ENCODE measurements around the gene VAV2. TPM values are rescaled to one million over a fixed set of nuclear protein-coding genes. Genes with fewer than 3 reads are reported as not detected.

VAV2 gene
- total and polyA plus RNA-seq, 4 donors = 13.0 to 28.2 (median 16.3) TPM

DNA sequence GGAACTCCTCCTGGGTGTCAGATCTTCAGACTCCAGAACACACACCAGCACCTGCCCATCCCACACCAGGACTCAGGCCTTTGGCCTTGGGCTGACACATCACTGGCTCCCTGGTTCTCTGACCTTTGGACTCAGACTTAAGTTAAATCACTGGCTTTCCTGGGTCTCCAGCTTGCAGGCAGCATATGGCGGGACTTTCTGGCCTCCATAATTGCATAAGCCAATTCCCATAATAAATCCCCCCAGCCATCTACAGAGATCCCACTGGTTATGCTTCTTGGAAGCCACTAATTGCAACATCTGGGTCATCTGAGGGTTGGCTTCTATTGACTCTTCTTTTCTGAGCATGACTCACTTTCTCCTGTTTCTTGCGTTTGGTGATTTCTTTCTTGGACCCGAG lies 173.7 kb downstream of the VAV2 start:
- Histone ChIP-seq H3K4me1 (ENCODE audit: control insufficient read depth in 5 of 5, insufficient read depth in 5 of 5, low read length in 5 of 5) (peaks cover 0 to 34% (median 19%) of the 10 kb centered on the region in 5 donors), H3K36me3 (ENCODE audit: control insufficient read depth in 4 of 4, insufficient read depth in 4 of 4, low read length in 4 of 4) (peaks cover 0 to 3% (median 0%) of the 10 kb centered on the region in 4 donors), H3K27me3 (ENCODE audit: control insufficient read depth in 3 of 3, insufficient read depth in 3 of 3, low read length in 2 of 3) (no peaks in the 10 kb centered on the region), H3K27ac (ENCODE audit: low read depth in 1 of 2, low read length in 1 of 2) (no peak overlapping the region), H3K9ac (ENCODE audit: insufficient read depth in 1 of 2, low read length in 2 of 2) (no peak overlapping the region), H3K4me3 (no peak overlapping the region), H3K9me3 (ENCODE audit: control insufficient read depth in 4 of 4, insufficient read depth in 3 of 4, low read length in 3 of 4) (no peaks in the 10 kb centered on the region)
- ATAC-seq (ENCODE audit: insufficient read depth, low FRiP score) = no peak
- no peak for TF ChIP-seq CTCF (IDR thresholded peaks at IDR 0.05; ENCODE audit: control extremely low read depth, extremely low read depth)
- no peak for DNase-seq
- 72 to 73% methylated on average over 3 of the region's 3 CpGs for WGBS, 2 donors

DNA sequence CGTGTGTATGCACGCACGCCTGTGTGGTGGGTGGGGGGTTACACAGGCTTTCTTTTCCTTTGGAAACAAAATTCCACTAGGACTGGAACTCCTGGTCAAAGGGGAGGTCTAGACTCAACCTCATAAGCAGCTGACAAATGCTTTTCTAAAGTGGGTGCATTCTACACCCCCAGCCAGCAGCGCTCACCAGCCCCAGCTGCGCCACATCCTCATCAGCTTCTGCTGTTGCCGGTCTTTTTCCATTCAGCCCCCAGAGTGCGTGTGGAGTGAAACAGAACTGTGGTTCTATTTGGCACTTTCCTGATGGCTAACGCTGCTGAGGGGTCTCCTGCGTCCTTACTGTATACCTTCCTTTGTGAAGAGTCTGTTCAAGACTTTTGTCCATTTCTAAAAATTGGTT lies 176.3 kb downstream of the VAV2 start:
- H3K27ac ChIP-seq (ENCODE audit: low read depth in 1 of 2, low read length in 1 of 2) = no peak overlapping the region
- WGBS, 2 donors = 52 to 71% methylated on average over 9 of the region's 9 CpGs
- no peaks in the 10 kb centered on the region for H3K36me3 ChIP-seq (ENCODE audit: control insufficient read depth in 4 of 4, insufficient read depth in 4 of 4, low read length in 4 of 4)
- no peak overlapping the region for H3K9ac ChIP-seq (ENCODE audit: insufficient read depth in 1 of 2, low read length in 2 of 2)
- ATAC-seq (ENCODE audit: insufficient read depth, low FRiP score) (no peak), DNase-seq (peak; percentile 89 to 95 (median 91))
- H3K4me3 ChIP-seq = no peak overlapping the region
- H3K27me3 ChIP-seq (ENCODE audit: control insufficient read depth in 3 of 3, insufficient read depth in 3 of 3, low read length in 2 of 3) = no peaks in the 10 kb centered on the region
- H3K9me3 ChIP-seq (ENCODE audit: control insufficient read depth in 4 of 4, insufficient read depth in 3 of 4, low read length in 3 of 4) = no peaks in the 10 kb centered on the region
- no peak for TF ChIP-seq CTCF (IDR thresholded peaks at IDR 0.05; ENCODE audit: control extremely low read depth, extremely low read depth)
- H3K4me1 ChIP-seq (ENCODE audit: control insufficient read depth in 5 of 5, insufficient read depth in 5 of 5, low read length in 5 of 5) = peaks cover 0 to 50% (median 26%) of the 10 kb centered on the region in 5 donors

GRCh38 chr9:133814586-133815208 lies 177.4 kb downstream of the VAV2 start:
- TF ChIP-seq CTCF (IDR thresholded peaks at IDR 0.05; ENCODE audit: control extremely low read depth, extremely low read depth) = no peak
- WGBS, 2 donors = 79 to 87% methylated on average over 25 of the region's 25 CpGs
- DNase-seq (peak in 2 of 3 donors; percentile 44 to 49), ATAC-seq (ENCODE audit: insufficient read depth, low FRiP score) (no peak)
- peaks cover 0 to 56% (median 26%) of the 10 kb centered on the region in 5 donors for H3K4me1 ChIP-seq (ENCODE audit: control insufficient read depth in 5 of 5, insufficient read depth in 5 of 5, low read length in 5 of 5)
- H3K27me3 ChIP-seq (ENCODE audit: control insufficient read depth in 3 of 3, insufficient read depth in 3 of 3, low read length in 2 of 3) = no peaks in the 10 kb centered on the region
- H3K4me3 ChIP-seq = no peak overlapping the region
- peak overlapping the region in 1 of 2 donors; percentile 17 for H3K27ac ChIP-seq (ENCODE audit: low read depth in 1 of 2, low read length in 1 of 2)
- H3K36me3 ChIP-seq (ENCODE audit: control insufficient read depth in 4 of 4, insufficient read depth in 4 of 4, low read length in 4 of 4) = no peaks in the 10 kb centered on the region
- no peak overlapping the region for H3K9ac ChIP-seq (ENCODE audit: insufficient read depth in 1 of 2, low read length in 2 of 2)
- H3K9me3 ChIP-seq (ENCODE audit: control insufficient read depth in 4 of 4, insufficient read depth in 3 of 4, low read length in 3 of 4) = no peaks in the 10 kb centered on the region
